NT2/D1 (cell line): ENCODE measurements around the gene EFCAB6.

ENCODE experiments used
- DNase-seq: peaks from one replicate; pipeline ENCODE4 v3.0.0-alpha.2; 2011; ENCODE audit warnings: low read depth, low spot score
- H3K27me3 ChIP-seq: 2 replicates; pipeline ENCODE4 v1.6.0; 2011; ENCODE audit warnings: mild to moderate bottlenecking; ENCODE audit not compliant: insufficient read length, insufficient read depth
- H3K36me3 ChIP-seq: 2 replicates; pipeline ENCODE4 v1.6.1; 2011; ENCODE audit warnings: mild to moderate bottlenecking, low read length, mixed read lengths; ENCODE audit not compliant: insufficient read depth, insufficient read length
- H3K4me1 ChIP-seq: 2 replicates; pipeline ENCODE4 v1.5.1; 2011; ENCODE audit not compliant: insufficient read depth, insufficient read length
- H3K4me3 ChIP-seq: 2 replicates; pipeline ENCODE4 v1.5.1; 2011; ENCODE audit warnings: low read depth; ENCODE audit not compliant: insufficient read length
- H3K9ac ChIP-seq: 2 replicates; pipeline ENCODE4 v1.6.0; 2011; ENCODE audit warnings: low read depth; ENCODE audit not compliant: insufficient read length
- H3K9me3 ChIP-seq: 2 replicates; pipeline ENCODE4 v1.5.1; 2011; ENCODE audit warnings: mild to moderate bottlenecking, low read length; ENCODE audit not compliant: insufficient read depth
- SUZ12 ChIP-seq: IDR thresholded peaks from 2 replicates; pipeline ENCODE4 v1.6.1; 2011; ENCODE audit not compliant: insufficient read length, insufficient read depth; ENCODE audit errors: extremely low read depth
- YY1 ChIP-seq: IDR thresholded peaks from 2 replicates; pipeline ENCODE4 v1.6.1; 2011; ENCODE audit not compliant: insufficient read length, insufficient read depth
- ZNF274 ChIP-seq: IDR thresholded peaks from 2 replicates; pipeline ENCODE4 v1.6.1; 2011; ENCODE audit warnings: mild to moderate bottlenecking, low read depth, low read length

EFCAB6 gene

GRCh38 chr22:43571181-43571580 lies 240.9 kb downstream of the EFCAB6 start:
- H3K36me3 ChIP-seq = no peaks in the 10 kb centered on the region

GRCh38 chr22:43570531-43571165 lies 241.5 kb downstream of the EFCAB6 start:
- no peaks in the 10 kb centered on the region for H3K9me3 ChIP-seq
- TF ChIP-seq SUZ12 (no peak), YY1 (no peak), ZNF274 (no peak)

More at GRCh38 chr22:43571181-43571580, 240.9 kb downstream of the EFCAB6 start:
- Histone ChIP-seq H3K9me3 (no peaks in the 10 kb centered on the region), H3K27me3 (no peaks in the 10 kb centered on the region), H3K4me3 (no peak overlapping the region), H3K4me1 (no peaks in the 10 kb centered on the region), H3K9ac (no peak overlapping the region)
- no peak for TF ChIP-seq YY1
- TF ChIP-seq ZNF274 = no peak
- no peak for TF ChIP-seq SUZ12
- no peak for DNase-seq

GRCh38 chr22:43569111-43569510 lies 243.0 kb downstream of the EFCAB6 start:
- H3K9me3 ChIP-seq = no peaks in the 10 kb centered on the region
- H3K9ac ChIP-seq = no peak overlapping the region
- no peaks in the 10 kb centered on the region for H3K27me3 ChIP-seq
- H3K4me3 ChIP-seq = no peak overlapping the region
- DNase-seq = no peak
- no peaks in the 10 kb centered on the region for H3K4me1 ChIP-seq
- no peak for TF ChIP-seq YY1
- no peak for TF ChIP-seq ZNF274
- TF ChIP-seq SUZ12 = no peak
- H3K36me3 ChIP-seq = no peaks in the 10 kb centered on the region

More at GRCh38 chr22:43570531-43571165, 241.5 kb downstream of the EFCAB6 start:
- Histone ChIP-seq H3K36me3 (no peaks in the 10 kb centered on the region), H3K9ac (no peak overlapping the region), H3K27me3 (no peaks in the 10 kb centered on the region), H3K4me3 (no peak overlapping the region), H3K4me1 (no peaks in the 10 kb centered on the region)
- DNase-seq = no peak

GRCh38 chr22:43567691-43568324 lies 244.3 kb downstream of the EFCAB6 start:
- H3K4me1 ChIP-seq = no peaks in the 10 kb centered on the region
- H3K9me3 ChIP-seq = no peaks in the 10 kb centered on the region
- no peak for TF ChIP-seq SUZ12
- no peak overlapping the region for H3K9ac ChIP-seq
- no peaks in the 10 kb centered on the region for H3K27me3 ChIP-seq
- no peak overlapping the region for H3K4me3 ChIP-seq
- no peak for DNase-seq
- H3K36me3 ChIP-seq = no peaks in the 10 kb centered on the region

GRCh38 chr22:43566561-43567332 lies 245.4 kb downstream of the EFCAB6 start:
- H3K9ac ChIP-seq = no peak overlapping the region
- H3K4me1 ChIP-seq = no peaks in the 10 kb centered on the region
- H3K27me3 ChIP-seq = no peaks in the 10 kb centered on the region
- no peaks in the 10 kb centered on the region for H3K36me3 ChIP-seq
- TF ChIP-seq SUZ12 (no peak), YY1 (no peak), ZNF274 (no peak)
- DNase-seq = no peak
- no peaks in the 10 kb centered on the region for H3K9me3 ChIP-seq
- no peak overlapping the region for H3K4me3 ChIP-seq

GRCh38 chr22:43566021-43566420 lies 246.1 kb downstream of the EFCAB6 start:
- no peaks in the 10 kb centered on the region for H3K36me3 ChIP-seq
- no peak for DNase-seq
- no peak overlapping the region for H3K9ac ChIP-seq
- no peaks in the 10 kb centered on the region for H3K27me3 ChIP-seq
- TF ChIP-seq SUZ12 (no peak), YY1 (no peak), ZNF274 (no peak)
- no peaks in the 10 kb centered on the region for H3K9me3 ChIP-seq
- no peak overlapping the region for H3K4me3 ChIP-seq
- H3K4me1 ChIP-seq = peaks cover 2% of the 10 kb centered on the region

- no peak for TF ChIP-seq SUZ12
- no peak for TF ChIP-seq YY1
- no peak for TF ChIP-seq ZNF274
- no peaks in the 10 kb centered on the region for H3K9me3 ChIP-seq
- no peak for DNase-seq
- H3K36me3 ChIP-seq = no peaks in the 10 kb centered on the region
- H3K27me3 ChIP-seq = no peaks in the 10 kb centered on the region
- peaks cover 2% of the 10 kb centered on the region for H3K4me1 ChIP-seq
- no peak overlapping the region for H3K4me3 ChIP-seq
- no peak overlapping the region for H3K9ac ChIP-seq
These were observed 247.2 kb downstream of the EFCAB6 start for GRCh38 chr22:43564859-43565258.
